HG02852 (cell line): ENCODE data around the gene QSOX2.

Experiments used
- ATAC-seq: cut with Tn5 transposase; IDR thresholded peaks from one replicate; pipeline ENCODE4 v1.9.1; 2021; ENCODE audit warnings: mild to moderate bottlenecking, moderate library complexity; ENCODE audit not compliant: unreplicated experiment

The QSOX2 gene

GRCh38 chr9:136208675-136209074 lies 36.9 kb downstream of the QSOX2 start:
- no peak for ATAC-seq

DNA sequence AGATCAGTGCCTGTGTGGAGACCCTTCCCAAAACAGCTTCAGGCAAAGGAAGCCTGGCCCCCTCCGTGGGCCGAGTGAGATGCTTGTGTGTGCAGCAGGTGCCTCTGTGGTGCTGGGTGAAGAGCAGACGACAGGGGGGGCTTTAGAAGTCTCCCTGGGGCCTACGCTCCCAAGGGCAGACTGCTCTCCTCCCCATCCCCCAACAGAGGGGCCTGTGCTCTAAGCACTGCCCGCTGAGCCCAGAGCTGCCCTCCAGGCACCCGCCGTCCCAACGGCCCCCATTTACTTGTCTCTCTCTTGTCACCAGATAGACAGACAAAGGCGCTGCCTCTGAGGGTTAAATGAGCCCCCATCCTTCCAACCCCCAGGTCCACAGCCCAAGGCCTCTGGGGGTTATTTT lies 38.0 kb downstream of the QSOX2 start:
- no peak for ATAC-seq

GRCh38 chr9:136206602-136207275 lies 38.9 kb downstream of the QSOX2 start:
- ATAC-seq = no peak

GRCh38 chr9:136205707-136205992 lies 40.0 kb downstream of the QSOX2 start:
- no peak for ATAC-seq

DNA sequence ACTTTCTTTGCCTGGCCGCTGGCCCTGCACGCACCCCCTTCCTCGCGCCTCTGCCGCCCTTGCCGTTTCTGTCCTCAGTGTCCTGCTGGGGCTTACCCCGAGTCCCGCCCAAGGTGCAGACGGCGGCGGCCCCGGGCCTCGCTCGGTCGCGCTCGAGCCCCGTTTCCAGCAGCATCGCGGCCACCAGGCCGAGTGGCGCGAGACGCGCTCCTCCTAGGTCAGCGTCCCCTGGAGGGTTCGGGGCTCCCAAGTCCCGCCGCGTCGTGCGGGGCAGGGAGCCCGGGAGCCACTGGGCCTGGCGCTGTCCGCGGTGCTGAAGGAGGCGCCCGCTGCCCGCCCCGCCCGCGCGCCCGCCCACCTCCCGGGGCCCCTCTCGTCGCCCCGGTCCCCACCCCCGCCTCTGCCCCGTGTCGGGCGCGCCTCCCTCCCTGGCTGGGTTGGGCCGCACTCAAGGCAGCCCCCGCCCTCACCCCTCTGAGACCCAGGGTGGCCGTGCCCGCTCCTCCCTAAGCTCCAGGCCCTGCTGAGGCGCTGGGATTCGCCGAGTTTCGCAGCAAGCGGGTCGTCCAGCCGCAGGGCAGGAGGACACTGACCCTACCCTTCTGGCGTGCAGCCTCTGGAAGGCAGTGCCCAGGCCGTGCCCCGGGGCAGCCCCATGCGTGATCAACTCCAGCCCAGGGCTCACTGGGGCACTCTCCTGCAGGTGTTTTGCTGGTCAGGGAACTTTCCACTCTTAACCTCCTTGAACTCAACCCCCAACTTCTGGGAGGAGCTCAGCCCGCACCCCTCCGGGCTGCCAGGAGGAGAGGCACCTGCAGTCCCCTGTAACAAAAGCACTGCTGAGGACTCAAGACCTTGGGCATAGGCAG lies 40.5 kb downstream of the QSOX2 start, which contains the start of gene LHX3:
TSS of gene LHX3 (minus strand) at position 291 of the 869 bp plus-strand sequence. CDS start at position 175, 116 bp downstream.
- ATAC-seq = no peak

GRCh38 chr9:136204145-136204805 lies 41.3 kb downstream of the QSOX2 start:
- no peak for ATAC-seq

DNA sequence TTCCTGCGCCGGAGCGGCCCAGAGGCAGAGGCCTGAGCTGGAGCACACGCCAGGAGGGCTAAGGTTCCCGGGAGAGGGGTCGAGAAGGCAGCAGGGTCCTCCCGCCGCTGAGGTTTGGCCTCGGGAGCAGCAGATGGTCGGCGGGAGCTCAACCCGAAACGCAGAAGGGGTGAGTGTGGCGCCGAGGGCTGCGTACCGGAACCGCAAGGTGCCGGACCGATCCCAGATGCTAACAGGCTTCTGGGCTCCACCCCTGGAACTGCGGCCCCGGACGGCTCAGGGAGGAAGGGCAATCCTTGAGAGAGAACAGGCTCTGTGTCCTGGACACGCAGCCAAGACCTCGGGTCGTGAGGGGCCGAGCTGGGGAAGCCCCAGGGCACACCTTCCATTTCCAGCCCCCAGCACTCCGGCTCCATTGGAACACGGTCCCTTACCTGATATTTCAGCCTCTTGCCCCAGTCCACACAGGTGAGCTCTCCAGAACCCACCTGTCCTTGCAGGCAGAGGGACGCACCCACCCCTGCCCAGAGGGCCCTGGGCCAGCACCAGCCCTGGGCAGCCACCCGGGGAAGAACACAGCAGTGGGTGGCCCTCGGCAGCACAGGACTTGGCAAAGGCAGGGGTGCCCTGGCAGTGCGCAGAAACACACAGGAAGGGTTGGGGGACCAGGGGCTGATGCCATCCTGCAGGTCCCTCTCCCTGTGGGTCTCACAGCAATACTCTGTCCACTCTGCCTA lies 42.0 kb downstream of the QSOX2 start:
- no peak for ATAC-seq

- ATAC-seq = no peak
Observed at GRCh38 chr9:136202454-136203407, 42.9 kb downstream of the QSOX2 start.

- ATAC-seq = no peak
Observed at GRCh38 chr9:136201609-136202453, 43.8 kb downstream of the QSOX2 start.

GRCh38 chr9:136201174-136201573 lies 44.4 kb downstream of the QSOX2 start:
- ATAC-seq = no peak

GRCh38 chr9:136200424-136200823 lies 45.2 kb downstream of the QSOX2 start:
- no peak for ATAC-seq

DNA sequence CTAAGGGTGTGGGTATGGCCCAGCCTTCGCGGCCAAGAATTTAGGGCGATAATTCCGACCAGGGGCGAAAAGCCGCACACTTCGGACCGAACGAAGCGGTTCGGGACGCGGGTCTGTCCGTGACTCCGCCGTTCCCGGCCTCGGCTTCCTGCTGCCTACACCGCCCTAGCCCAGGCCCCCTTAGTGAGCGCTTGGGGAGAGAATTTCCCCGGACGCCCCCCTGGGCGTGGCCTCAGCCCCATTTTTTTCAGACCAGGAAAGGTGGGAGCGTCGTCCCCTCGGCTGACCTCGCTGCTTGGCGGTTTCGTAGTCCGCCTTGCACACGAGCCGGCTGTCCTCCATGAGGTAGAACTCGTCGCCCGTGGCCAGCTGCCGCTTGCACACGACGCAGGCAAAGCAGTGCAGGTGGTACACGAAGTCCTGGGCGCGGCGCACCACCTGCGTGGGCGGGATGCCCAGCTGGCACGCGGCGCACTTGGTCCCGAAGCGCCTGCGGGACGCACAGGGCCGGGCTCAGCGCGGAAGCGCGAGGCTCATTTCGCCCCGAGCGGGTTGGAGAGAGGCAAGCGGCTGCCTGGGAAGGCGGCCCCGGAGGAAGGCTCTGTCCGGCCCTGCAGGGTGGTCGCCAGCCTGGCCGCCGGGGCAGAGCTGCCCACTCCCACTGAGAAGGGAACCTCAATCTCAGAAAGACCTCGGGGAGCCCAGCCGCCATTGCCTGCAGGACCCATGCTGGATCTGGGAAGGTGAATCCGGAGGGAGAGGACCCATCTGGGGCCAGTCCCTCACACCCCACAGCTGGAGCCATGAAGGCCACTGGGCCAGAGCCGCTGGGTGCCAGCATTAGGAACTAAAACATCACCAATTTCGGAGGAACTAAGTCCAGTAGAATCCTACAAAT lies 46.0 kb downstream of the QSOX2 start:
- no peak for ATAC-seq

GRCh38 chr9:136198605-136199083 lies 47.0 kb downstream of the QSOX2 start:
- no peak for ATAC-seq

DNA sequence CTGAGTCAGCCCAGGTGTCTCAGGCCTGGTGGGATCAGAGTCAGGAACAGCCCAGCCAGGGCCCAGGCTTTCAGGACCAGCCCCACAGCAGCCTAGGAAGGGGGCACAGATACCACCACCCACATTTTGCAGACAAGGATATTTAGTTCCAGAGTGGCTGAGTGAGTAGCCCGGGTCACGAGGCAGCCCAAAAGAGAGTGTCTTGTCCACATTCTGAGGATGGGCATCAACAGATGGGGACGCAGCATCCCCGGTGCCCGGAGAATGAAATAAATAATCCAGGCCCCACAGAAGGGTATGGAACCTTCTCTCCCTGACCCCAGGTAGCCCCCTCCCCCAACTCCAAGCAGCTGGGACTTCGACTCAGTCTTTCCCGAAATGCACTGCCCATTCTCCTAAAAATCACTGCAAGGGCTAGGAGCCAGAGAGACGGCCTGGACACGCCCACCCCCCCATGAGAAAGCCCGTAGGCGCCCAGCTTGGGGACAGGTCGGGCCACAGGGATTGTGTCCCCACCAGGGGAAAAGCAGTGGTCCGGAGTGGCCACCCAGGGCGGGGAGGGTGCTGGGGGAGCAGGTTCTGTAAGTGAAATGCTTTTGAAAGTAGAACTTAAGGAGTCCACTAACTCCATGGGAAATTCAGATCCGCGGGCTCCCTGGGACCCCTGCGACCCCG lies 47.5 kb downstream of the QSOX2 start:
- ATAC-seq = no peak

DNA sequence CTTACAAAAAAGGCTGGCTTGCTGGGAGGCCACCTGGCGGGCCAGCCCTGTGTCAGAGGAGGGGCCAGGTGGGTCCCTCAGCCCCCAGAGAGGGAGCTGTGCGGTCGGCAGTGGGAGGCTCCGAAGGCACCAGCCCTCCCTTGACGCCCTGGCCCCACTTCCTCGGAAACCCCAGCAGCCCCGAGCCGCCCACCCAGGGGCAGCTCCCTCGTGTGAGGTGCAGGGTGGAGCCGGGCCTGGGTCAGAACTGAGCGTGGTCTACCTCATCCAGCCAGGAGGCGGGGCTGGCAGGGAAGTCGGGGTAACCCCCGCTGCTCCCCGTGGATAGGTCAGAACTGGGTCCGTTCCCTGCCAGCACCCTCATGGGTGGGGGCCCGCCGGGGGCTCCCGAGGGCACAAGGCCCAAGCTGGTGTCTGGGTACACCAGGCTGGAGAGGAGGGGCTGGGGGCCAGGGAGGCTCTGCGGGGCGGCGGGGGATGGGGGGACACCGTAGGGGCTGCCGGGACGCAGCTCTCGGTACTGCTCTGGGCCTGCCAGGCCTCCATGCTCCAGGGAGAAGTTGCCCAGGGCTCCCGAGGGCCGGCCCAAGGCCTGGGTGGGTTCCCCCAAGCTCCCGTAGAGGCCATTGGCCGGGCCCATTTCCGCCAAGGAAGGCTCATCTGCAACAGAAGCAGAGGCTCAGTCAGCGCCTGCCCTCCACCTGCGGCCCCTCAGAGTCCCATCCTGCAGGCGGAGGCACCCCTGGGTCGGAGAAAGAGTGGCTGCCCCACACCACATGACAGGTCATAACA lies 48.3 kb downstream of the QSOX2 start:
- no peak for ATAC-seq

GRCh38 chr9:136196404-136197083 lies 49.1 kb downstream of the QSOX2 start:
- no peak for ATAC-seq
